Fibroblast of mammary gland (primary cell): ENCODE measurements around the gene HOXD13.

Experiments used
- DNase-seq: peaks from one replicate; pipeline ENCODE4 v3.0.0-alpha.2; 2010; ENCODE audit warnings: low read depth
- H3K4me3 ChIP-seq: 2 replicates; pipeline ENCODE4 v1.5.1; 2011; ENCODE audit warnings: low read depth, mild to moderate bottlenecking, low read length, moderate library complexity; ENCODE audit not compliant: control insufficient read depth
- CTCF ChIP-seq: conservative IDR thresholded peaks from 2 replicates; pipeline ENCODE4 v1.5.1; 2011; ENCODE audit warnings: low read depth, low read length, inconsistent platforms; ENCODE audit not compliant: control insufficient read depth, insufficient read depth

HOXD13 gene

GRCh38 chr2:176136374-176137251 is 44.1 kb downstream of the HOXD13 start:
- peak overlapping the region; percentile 78 for H3K4me3 ChIP-seq
- TF ChIP-seq CTCF = no peak
- peak; percentile 79 for DNase-seq

- peak overlapping the region; percentile 78 for H3K4me3 ChIP-seq
- no peak for TF ChIP-seq CTCF
- no peak for DNase-seq
Observed at GRCh38 chr2:176137252-176137580, 44.7 kb downstream of the HOXD13 start.

GRCh38 chr2:176137906-176138305 is 45.4 kb downstream of the HOXD13 start:
- peak; percentile 56 for DNase-seq
- H3K4me3 ChIP-seq = peak overlapping the region; percentile 78
- no peak for TF ChIP-seq CTCF

GRCh38 chr2:176138526-176138922 is 46.0 kb downstream of the HOXD13 start:
- peak; percentile 66 for DNase-seq
- TF ChIP-seq CTCF = no peak
- peak overlapping the region; percentile 78 for H3K4me3 ChIP-seq

GRCh38 chr2:176138923-176139660 is 46.6 kb downstream of the HOXD13 start:
- no peak for TF ChIP-seq CTCF
- peak; percentile 59 for DNase-seq
- peak overlapping the region; percentile 78 for H3K4me3 ChIP-seq

- DNase-seq = peak; percentile 75
- H3K4me3 ChIP-seq = peak overlapping the region; percentile 78
- TF ChIP-seq CTCF = no peak
Observed at GRCh38 chr2:176139661-176140512, 47.4 kb downstream of the HOXD13 start.
